Activated T-cell treated with anti-CD3 and anti-CD28 coated beads, Interleukin-2, amount 50 U/mL, for 1 hour (primary cell): ENCODE data around the gene RNF157.
"Not testable (repeated sequence)": the region's sequence is repeated elsewhere in the genome, so short reads cannot be mapped to it uniquely, and the experiment has no call there.

Experiments
- DNase-seq: peaks from one replicate; pipeline ENCODE4 v3.0.0-alpha.2; 2020

RNF157 gene

DNA sequence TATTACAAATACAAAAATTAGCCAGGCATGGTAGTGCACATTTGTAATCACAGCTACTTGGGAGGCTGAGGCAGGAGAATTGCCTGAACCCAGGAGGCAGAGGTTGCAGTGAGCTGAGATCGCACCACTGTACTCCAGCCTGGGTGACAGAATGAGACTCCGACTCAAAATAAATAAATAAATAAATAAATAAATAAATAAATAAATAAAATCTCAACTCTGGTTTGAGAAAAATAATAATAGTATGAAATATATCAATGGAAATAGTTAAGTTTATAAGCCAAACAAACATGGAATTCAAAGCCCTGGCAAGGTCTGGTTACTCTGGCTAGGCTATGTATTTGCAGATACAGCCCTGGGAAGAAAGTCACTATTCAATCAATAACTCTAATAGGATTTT lies 53.5 kb downstream of the RNF157 start:
- DNase-seq = not testable (repeated sequence)

DNA sequence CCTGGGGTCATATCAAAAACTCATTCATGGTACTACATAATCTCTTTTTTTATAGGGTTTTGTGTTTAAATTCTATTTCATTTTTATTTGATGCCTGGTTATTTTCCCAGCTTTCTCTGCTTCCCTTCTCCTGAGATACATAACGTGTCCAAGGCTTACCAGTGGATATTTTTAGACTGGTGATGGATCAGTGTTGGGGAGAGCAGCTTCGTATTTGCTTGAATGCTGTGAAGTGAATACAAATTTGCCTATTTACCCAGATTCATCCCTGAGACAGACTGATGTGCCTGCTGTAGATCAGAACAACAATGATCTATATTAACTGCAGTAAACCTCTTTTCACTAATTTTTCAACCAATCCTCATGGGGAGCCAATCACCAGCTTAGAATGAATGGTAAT lies 56.0 kb downstream of the RNF157 start:
- DNase-seq = no peak

DNA sequence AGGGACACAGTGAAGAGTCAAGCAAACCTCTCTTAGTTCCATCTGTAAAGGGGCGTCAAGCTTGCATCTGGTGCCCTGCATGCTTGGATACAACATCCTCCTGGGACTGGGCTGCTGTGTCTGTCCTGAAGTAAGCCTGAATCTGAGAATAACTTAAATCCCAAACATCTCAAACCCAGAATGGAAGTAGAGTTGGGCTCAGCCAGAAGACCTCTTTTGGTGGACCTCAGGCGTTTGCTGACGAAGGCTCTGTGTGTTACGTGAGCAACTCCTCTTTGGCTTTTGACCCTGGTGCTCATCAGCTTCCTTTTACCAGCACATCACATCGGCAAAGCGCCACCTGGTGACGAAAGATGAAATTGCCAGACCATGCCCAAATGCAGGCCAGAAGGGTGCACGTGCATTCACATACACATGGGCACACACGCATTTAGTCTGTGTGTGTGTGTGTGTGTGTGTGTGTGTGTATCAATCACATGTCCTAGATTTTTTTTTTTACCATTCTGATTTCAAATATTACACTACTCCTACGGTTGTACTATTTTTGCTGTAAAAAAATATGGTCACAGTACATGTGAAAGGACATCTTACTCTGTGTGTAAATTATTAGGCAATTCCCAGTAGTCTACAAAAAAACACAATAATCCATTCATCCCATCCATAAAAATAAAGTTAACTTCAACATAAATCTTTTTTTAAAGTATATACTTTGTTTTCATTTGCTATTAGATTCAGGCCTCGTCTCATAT lies 58.1 kb downstream of the RNF157 start:
- DNase-seq = peak; percentile 97

DNA sequence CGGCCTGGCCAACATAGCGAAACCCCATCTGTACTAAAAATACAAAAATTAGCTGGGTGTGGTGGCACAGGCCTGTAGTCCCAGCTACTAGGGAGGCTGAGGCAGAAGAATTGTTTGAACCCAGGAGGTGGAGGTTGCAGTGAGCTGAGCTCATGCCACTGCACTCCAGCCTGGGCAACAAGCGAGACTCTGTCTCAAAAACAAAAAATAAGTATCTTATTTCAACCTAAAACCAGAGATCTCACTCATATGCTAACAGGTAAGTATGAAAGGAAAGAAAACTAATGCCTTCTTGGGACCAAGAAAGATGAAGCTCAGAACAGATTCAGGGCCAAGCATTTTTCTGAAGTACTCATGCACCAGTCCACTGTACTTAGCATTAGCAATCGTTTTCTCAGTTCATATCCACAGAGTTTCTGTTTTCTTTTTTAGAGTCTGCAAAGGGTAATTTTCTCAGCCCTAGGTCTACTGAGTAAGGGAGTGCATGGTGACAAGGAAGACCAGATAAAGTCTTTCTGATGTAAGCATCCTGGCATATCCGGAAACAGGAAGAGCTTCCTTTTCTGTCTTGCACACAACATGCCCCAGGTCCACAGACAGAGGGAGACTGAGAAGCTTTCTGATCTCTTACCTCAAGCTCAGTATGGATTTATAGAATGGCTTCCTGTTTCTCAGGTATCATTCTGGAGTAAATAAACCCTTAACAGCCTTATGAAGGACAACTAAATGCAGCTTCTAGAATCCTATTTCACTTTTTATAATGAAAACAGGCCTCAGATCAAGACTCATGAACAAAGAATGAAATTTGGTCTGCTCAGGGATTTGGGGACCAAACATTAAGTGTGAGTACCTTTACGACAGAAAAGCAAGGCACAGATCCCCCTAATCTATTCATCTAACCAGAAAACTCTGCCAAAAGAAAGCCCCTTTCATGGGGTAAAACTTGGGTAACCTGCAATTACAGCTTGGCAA lies 60.5 kb downstream of the RNF157 start:
- peak; percentile 17 for DNase-seq

GRCh38 chr17:76178124-76178523 lies 62.2 kb downstream of the RNF157 start:
- peak; percentile 14 for DNase-seq

GRCh38 chr17:76176701-76177574 lies 63.4 kb downstream of the RNF157 start:
- peak; percentile 14 for DNase-seq

GRCh38 chr17:76174037-76174436 lies 66.3 kb downstream of the RNF157 start:
- DNase-seq = peak; percentile 2

DNA sequence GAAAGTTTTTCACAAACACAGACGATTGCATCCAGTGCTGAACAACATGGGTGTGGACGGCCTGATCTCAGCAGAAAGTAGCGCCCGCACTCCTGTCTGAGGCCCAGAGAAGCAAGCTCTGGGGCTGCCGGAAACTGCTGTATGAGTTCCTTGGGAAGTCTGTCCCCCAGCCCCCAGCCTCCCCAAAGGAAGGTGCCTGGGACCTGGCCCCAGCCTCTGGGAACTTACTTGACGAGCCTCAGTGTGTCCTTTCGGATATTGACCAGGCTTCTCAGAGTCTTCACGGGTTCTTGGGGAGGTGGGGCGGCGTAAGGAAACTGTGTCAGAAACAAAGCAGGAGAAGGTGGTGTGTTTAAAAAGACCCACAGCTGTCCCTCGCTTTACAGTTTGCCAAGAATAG lies 66.8 kb downstream of the RNF157 start:
- peak; percentile 2 for DNase-seq

GRCh38 chr17:76171706-76172105 lies 68.6 kb downstream of the RNF157 start:
- DNase-seq = peak; percentile 5

DNA sequence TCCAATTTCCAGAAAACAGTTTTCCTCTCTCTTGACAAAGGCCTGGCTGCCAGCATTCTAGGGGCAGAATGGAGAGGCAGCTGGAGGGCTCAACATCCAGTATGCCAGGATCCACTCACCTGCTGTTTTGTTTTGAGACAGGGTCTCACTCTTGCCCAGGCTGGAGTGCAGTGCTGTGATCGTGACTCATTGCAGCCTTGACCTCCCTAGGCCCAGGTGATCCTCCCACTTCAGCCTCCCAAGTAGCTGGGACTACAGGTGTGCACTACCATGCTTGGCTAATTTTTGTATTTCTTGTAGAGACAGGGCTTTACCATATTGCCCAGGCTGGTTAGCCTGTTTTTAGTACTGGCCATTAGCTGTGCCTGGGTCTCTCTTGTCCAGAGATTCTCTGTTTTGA lies 70.2 kb downstream of the RNF157 start:
- peak; percentile 10 for DNase-seq

- peak; percentile 2 for DNase-seq
Measured at GRCh38 chr17:76166906-76167305, 73.4 kb downstream of the RNF157 start.

GRCh38 chr17:76166168-76166567 lies 74.1 kb downstream of the RNF157 start:
- peak; percentile 8 for DNase-seq

- no peak for DNase-seq
Measured at GRCh38 chr17:76164331-76164730, 76.0 kb downstream of the RNF157 start.

GRCh38 chr17:76163919-76164318 lies 76.4 kb downstream of the RNF157 start:
- DNase-seq = no peak

GRCh38 chr17:76161619-76162266 lies 78.5 kb downstream of the RNF157 start:
- peak; percentile 7 for DNase-seq

GRCh38 chr17:76160896-76161528 lies 79.3 kb downstream of the RNF157 start:
- no peak for DNase-seq

GRCh38 chr17:76159157-76159556 lies 81.1 kb downstream of the RNF157 start:
- peak; percentile 4 for DNase-seq

- DNase-seq = peak; percentile 8
Measured at GRCh38 chr17:76157759-76158158, 82.5 kb downstream of the RNF157 start.

- peak; percentile 8 for DNase-seq
Measured at GRCh38 chr17:76156662-76156991, 83.7 kb downstream of the RNF157 start.

DNA sequence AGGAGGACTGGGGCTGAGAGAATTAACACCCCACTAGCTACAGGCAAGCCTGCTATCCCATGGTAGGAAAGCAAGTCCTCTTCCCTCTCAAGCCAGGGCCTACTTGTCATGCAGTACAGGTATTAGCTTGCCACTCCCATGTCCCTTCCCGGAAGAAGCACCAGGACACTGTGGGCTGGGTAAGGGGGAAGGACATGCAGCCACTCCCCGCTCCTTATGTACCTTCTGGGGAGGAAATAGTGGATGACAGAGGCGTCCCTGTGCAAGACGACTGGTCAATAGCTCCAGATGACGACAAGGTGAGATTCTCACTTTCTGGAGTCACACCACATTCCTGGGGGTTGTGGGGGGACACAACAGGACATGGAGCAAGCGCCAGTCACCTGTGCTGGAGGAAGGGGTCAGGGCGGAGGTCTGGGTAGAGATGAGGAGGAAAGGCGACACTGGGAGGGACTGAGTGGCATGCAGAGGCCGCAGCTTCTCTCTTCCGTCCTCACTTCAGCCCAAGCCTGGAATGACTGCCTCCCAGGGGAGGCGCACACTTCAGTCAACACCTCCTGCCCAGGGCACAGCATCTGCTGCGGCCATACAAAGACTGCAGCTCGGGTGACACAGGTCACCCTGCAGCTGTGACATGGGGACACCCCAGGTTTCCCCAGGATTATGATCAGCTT lies 84.2 kb downstream of the RNF157 start:
- DNase-seq = peak; percentile 2
